GM21737 (cell line): ENCODE results near the gene SEC24C.

ENCODE experiments used
- ATAC-seq: cut with Tn5 transposase; IDR thresholded peaks from one replicate; pipeline ENCODE4 v1.9.1; 2021; ENCODE audit warnings: mild to moderate bottlenecking, moderate library complexity; ENCODE audit not compliant: unreplicated experiment

The SEC24C gene

DNA sequence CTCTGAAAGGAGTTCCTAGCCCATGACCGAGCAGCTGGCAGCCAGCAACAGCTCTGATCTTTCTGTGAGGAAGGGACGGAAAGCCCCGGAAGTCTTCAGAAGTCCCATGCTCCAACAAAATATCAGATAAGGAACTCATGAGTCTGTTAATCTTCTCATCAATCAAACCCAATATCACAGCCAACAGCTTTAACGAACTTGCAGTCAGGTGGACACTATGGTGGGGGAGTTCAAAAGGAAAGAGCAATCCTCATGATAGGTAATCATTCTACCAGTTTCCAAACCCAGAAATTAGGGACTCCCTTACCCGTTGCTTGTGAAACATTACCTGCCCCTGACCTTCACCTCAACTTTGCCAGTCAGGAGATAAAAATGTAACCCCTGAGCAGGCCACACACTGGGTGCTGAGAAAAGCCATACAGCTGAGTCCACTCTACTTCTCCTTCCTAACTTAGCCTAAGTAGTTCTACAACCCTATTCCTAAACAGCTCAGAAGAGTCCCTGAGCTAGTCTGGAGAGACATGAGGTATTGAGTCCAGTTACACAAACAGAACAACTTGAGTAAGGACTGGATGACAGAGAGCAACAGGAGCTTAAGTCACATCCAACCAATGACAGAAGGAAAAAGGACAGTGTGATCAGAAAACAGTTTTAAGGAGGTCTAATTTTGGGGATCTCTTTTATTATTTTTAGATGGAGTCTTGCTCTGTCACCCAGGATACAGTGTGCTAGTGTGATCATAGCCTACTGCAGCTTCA lies 65.1 kb downstream of the SEC24C start:
- no peak for ATAC-seq

GRCh38 chr10:73810358-73810734 lies 66.2 kb downstream of the SEC24C start:
- ATAC-seq: no peak

DNA sequence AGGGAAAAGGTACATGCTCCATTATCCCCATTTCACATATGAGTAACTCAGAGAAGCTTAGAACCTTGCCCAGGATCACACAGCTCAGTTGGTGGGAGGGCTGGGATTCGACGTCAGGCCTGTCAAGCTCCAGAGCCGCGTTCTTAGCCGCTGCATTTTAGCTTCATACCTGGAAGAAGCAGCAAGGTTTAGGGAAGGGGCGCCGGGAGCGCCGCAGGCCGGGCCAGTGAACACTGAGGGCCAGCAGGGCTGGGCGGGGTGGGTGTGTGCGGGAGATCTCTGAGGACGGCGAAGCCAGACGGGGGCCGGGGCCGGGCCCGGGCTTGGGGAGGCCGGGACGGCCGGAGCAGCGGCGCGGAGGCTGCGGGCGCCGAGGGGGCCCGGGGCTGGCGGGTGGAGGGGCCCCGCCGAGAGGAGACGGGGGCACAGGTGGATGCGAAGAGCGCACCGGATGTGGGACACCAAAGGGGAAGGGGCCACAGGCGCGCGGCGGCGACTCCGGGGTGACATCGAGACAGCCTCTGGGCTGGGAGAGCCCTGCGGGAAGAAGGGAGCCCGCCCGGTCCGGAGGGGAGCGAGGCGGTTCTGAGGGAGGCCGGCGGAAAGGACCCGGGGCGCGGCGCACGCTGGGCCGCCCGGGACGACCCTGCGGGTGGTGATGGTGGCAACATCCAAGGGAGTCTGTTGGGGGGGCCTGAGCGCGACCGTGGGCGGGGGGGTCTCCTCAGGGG lies 66.7 kb downstream of the SEC24C start:
- peak; percentile 24 for ATAC-seq

- no peak for ATAC-seq
Observed at GRCh38 chr10:73812657-73813056, 68.5 kb downstream of the SEC24C start.

DNA sequence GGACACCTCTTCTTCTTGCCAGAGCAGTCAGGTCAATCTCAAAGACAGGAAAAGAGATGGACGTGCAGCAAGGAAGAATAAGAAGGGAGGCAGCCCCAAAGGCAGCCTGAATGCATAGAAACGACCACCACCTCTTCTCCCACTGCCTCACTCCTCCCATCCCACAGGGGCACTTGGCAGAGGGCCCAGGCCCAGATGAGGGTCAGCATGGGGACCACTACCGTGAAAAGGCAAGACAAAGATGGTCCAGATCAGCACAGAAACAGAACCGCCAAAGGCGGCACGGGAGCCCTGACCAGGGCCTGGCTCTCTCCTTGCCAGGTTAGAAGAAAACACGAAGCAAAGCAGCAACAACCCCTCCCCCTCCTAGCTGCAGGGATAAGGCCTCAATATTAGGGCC lies 69.2 kb downstream of the SEC24C start:
- no peak for ATAC-seq

- no peak for ATAC-seq
Observed at GRCh38 chr10:73814276-73814895, 70.2 kb downstream of the SEC24C start.

GRCh38 chr10:73814896-73815718 lies 70.9 kb downstream of the SEC24C start:
- no peak for ATAC-seq

DNA sequence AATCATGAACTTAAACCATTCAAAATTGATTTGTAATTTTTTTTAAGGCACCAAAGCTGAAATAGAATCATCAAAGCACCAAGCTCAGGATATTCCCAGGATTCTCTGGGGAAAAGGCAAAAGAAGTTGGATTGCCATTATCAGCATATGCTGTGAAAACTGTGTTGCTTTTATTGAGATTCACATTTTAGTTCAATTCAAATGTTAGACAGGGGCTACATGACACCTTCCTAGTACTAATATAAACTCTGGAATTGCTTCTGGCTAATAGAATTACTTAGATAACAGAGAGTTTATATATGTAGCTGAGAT lies 71.5 kb downstream of the SEC24C start:
- no peak for ATAC-seq

DNA sequence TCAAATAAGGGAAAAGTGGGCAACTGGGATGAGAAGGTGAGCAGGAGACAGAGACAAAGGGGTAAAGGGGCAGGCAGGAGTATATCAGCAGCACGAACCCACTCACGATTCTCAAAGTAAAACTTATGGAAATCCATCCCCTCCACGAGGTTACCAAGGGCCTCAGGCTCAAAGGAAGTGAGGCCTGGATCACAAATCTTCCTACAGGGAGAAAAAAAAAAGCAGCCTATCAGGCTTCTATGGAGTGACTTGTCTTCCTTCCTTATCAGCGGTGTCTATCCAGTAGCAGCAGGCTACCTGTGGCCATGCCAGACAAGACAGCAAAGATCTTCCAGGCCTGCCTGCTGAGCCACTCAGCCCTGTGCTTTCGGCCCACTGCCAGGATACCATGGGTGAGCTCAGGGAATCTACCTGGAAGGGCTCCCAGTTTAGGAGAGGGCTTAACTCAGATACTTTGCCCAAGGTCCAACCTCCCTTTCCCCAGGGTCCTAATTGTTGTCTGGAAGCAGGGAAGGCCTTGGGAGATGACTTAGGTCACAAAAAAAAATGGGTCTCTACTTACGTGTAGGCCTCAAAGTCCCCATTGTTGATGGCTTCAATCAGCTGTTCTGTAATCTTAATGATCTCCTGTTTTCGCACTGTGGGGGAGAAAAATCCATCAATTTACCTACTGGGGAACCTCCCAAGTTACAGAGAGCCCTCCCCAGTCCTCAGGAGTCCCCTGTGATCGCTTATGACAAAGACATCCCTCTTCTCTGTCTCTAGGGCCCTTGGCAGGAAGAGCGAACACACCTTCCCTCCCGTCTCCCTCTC lies 73.0 kb downstream of the SEC24C start:
- ATAC-seq: no peak

DNA sequence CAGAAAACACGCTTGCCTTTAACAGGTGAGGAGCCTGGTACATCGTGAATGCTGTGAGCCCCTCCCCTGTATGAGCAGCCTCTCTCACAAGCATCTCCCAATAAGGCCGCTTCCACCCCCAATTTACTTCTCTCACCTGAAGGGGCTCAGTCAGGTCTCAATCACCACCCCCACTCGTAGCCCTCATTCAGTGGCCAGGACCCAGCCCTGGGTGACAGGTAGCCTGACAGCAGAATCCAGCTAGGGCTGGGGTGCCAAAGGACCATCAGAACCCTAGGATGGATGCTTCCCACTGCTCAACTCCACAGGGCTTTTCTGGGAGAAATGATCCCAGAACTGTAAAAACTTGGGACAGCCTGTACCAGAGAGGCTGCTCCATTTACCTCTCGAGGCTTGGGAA lies 73.7 kb downstream of the SEC24C start:
- no peak for ATAC-seq

DNA sequence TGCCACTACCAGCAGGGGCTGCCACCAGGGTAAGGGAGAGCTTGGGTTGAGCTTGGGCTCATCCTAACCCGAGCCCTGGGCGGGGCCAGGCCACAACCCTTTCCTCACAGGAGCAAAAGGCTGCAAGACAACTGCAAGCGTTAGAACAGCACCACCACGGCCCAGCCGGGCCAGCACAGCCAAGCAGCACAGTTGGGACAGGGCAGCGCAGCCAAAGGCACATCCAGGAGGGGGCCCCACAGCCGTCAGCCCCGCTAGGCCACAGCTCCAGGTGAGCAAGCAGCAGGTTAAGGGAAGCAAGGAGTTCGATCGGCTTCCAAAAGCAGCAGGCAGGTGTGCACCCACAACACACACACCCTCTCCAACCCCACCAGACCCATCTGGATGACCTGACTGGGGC lies 74.2 kb downstream of the SEC24C start:
- ATAC-seq: no peak

- ATAC-seq: no peak
Observed at GRCh38 chr10:73819081-73819480, 74.9 kb downstream of the SEC24C start.

GRCh38 chr10:73819513-73820093 lies 75.4 kb downstream of the SEC24C start:
- no peak for ATAC-seq
